GM18517 (cell line): ENCODE data around the gene MYO10.
"Not testable (repeated sequence)": the region's sequence is repeated elsewhere in the genome, so short reads cannot be mapped to it uniquely, and the experiment has no call there.

Experiments used
- ATAC-seq: cut with Tn5 transposase; IDR thresholded peaks from one replicate; pipeline ENCODE4 v1.9.1; 2021; ENCODE audit warnings: mild to moderate bottlenecking, moderate library complexity; ENCODE audit not compliant: unreplicated experiment

MYO10 gene

DNA sequence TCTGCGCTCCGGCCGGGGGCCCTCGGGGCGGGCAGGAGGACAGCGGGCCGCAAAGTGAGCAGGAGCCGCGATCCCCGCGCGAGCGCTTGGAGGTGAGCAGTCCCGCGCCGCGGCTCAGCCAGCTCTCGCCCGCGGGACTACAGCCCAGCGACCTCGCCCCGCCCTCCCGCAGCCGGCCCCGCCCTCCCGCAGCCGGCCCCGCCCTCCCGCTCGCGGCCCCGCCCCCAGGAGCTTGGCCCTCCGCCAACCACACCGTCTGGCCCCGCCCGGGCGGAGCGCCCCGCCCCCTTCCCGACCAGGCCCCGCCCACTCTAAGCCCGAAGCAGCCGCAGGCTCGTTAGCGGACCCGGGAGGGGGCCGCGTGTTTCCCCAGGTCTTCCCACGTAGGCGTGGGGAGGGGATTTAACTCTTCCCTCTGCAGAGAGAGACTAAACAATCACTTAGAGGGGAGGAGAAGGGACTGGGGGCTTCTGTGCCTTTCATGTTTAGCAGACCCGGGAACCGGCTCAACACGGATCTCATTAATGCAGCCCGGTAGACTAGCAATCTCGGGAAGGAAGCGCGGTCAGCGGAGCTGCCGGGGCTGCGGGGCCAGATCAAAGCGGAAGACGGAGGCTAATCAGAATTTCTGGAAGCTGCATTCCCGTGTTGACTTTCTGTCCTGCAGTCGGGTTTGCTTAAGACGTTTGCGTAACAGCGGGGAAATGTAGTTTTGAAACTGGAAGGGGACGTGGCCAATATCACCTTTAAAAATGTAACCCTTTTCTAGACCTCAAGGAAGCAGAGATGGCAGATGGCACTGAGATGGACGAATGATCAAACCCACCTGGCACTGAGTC is at the start of gene MYO10:
TSS of gene MYO10 (minus strand) at position 139 of the 839 bp plus-strand sequence. CDS start 480 bp downstream, outside the sequence.
- peak; percentile 59 for ATAC-seq

DNA sequence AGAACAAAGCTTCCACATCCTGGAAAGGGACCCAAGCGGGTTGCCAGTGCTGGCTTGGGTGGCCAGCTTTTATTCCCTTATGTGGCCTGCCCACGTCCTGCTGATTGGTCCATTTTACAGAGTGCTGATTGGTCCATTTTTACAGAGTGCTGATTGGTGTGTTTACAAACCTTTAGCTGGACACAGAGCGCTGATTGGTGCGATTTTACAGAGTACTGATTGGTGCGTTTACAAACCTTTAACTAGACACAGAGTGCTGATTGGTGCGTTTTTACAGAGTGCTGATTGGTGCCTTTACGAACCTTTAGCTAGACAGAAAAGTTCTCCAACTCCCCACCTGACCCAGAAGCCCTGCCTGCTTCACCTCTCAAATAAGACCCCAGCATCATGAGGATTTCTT is 49.2 kb upstream of the MYO10 start:
- ATAC-seq = not testable (repeated sequence)

- ATAC-seq = no peak
Measured at GRCh38 chr5:16983972-16984371, 47.9 kb upstream of the MYO10 start.

- no peak for ATAC-seq
Measured at GRCh38 chr5:16983022-16983639, 47.0 kb upstream of the MYO10 start.

GRCh38 chr5:16981700-16982099 is 45.6 kb upstream of the MYO10 start:
- ATAC-seq = no peak

GRCh38 chr5:16980983-16981382 is 44.9 kb upstream of the MYO10 start:
- no peak for ATAC-seq

DNA sequence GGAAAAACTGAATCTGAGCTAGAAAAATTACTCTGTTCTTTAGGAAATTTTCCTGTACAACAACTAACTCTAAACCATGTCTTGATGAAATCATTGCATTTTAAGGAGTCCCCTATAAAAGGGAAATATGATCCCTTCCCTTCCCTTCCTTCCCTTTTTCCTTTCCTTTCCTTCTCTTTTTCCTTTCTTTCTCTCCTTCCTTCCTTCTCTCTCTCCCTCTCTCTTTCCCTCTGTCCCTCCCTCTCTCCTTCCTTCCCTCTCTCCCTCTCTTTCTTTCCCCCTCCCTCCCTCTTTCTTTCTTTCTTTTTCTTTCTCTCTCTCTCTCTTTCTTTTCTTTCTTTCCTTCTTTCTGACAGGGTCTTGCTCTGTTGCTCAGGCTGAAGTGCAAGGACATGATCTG is 42.2 kb upstream of the MYO10 start:
- ATAC-seq = no peak

GRCh38 chr5:16976625-16977008 is 40.5 kb upstream of the MYO10 start:
- peak; percentile 91 for ATAC-seq

DNA sequence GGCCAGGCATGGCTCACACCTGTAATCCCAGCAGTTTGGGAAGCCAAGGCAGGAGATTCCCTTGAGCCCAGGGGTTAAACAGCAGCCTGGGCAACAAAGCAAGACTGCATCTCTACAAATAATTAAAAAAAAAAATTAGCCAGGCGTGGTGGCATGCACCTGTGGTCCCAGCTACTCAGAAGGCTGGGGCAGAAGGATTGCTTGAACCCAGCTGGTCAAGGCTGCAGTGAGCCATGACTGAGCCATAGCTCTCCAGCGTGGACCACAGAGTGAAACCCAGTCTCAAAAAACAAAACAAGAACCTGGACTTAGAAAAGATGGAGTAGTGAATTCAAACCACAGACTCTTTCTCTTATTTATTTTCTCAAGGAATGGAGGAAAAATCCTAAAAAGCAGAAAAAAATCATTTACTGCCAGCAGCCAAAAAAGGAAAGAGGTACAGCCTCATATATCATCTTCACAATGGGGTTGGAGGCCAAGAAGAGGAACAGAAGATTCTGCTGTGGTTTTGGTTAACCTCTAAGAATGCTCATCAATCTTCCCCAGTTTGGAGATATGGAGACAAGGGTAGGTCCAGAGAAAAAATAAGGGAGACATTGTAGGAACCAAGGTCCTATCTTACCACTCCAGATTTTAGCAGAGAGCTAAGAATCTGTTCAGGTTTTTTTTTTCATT is 40.0 kb upstream of the MYO10 start:
- peak; percentile 81 for ATAC-seq

DNA sequence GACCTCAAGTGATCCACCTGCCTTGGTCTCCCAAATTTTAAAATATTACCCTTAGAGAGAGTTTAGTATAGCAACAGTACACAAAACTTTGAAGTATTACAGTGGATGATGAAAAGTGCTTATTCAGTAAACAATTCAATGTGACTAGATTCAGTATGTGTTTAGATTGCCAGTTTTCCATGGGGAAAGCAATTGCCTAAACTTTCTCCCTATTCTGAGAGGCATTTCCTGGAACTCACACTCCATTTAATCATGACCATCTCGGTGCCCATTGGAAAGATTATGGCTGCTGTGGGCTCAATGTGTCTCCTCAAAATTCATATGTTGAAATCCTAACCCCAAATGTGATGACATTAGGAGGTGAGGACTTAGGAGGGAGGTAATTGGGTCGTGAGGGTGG is 38.9 kb upstream of the MYO10 start:
- no peak for ATAC-seq

DNA sequence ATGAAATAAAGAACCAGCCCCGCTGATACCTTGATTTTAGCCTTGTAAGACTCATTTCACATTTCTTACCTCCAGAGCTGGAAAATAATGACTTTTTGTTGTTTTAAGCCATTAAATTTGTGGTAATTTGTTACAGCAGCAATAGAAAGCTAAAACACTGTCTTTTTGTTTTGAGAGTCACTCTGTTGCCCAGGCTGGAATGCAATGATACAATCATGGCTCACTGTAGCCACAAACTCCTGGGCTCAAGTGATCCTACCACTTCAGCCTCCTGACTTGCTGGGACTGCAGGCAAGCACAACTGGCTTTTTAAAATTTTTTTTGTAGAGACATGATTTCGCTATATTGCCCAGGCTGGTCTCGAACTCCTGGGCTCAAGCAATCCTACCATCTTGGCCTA is 34.7 kb upstream of the MYO10 start:
- no peak for ATAC-seq

DNA sequence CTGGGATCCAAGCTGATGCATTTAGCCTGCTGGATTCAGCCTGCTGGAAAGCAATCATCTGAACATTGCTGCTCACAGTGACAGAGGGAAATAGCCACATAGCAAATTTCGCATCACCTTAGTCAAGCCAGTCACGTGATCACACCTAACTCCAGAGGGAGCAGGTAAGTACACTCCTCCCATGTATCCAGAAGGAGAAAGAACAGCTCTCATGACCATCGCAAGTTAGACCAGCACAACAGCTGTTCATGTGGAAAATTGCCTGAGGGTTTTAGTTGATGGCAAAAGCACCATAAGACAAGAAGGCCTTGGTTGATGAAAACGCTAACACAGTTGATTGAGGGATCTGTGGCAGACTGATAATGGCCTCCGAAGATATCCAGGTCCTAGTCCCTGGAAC is 34.2 kb upstream of the MYO10 start:
- ATAC-seq = no peak

- no peak for ATAC-seq
Measured at GRCh38 chr5:16965581-16965980, 29.5 kb upstream of the MYO10 start.

DNA sequence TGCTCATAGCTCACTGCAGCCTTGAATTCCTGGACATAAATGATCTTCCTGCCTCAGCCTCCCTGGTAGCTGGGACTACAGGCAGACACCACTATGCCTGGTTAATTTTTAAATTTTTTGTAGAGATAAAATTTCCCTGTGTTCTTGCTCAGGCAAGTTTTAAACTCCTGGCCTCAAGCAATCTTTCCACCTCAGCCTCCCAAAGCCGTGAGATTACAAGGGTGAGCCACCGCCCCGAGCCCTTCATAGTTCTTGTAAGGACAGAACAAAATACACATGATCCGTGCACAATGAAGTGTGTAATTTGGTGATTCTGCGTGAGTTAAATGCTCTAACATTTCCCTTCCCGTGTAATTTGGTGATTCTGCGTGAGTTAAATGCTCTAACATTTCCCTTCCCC is 27.7 kb upstream of the MYO10 start:
- ATAC-seq = no peak

DNA sequence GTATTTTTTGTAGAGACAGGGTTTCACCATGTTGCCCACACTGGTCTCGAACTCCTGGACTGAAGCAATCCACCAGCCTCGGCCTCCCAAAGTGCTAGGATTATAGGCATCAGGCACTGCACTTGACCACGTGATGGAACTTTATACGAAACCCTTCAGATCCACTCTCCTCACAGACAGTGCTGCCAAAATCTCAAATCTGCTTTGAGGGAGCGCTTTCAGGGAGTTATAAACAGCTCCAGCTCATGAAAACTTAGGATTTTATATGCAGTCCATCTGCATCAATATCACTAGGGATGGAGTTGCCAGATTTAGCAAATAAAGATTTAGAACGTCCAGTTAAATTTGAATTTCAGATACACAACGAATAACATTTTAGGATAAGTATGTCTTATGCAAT is 25.0 kb upstream of the MYO10 start:
- ATAC-seq = no peak

- ATAC-seq = no peak
Measured at GRCh38 chr5:16957304-16958196, 21.5 kb upstream of the MYO10 start.

- no peak for ATAC-seq
Measured at GRCh38 chr5:16953729-16954128, 17.6 kb upstream of the MYO10 start.

GRCh38 chr5:16952968-16953671 is 17.0 kb upstream of the MYO10 start:
- ATAC-seq = no peak

DNA sequence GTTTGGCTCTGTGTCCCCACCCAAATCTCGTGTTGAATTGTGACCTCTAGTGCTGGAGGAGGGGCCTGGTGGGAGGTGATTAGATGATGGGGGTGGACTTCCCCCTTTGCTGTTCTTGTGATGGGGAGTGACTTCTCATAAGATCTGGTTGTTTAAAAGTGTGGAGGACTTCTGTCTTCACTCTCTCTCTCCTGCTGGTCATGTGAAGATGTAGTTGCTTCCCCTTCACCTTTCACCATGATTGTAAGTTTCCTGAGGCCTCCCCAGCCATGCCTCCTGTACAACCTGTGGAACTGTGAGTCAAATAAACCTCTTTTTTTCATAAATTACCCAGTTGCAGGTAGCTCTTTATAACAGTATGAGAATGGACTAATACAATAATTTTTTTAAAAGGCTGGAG is 10.6 kb upstream of the MYO10 start:
- ATAC-seq = no peak

- ATAC-seq = no peak
Measured at GRCh38 chr5:16944816-16945562, 8.9 kb upstream of the MYO10 start.
